A673 (cell line): Measurements from ENCODE around the gene VIT.

Experiments used
- CTCF ChIP-seq: fragments of 300-800, 200-600 bp; sonication (generic); conservative IDR thresholded peaks from 2 replicates; pipeline ENCODE4 v1.5.1; 2017; ENCODE audit warnings: low read depth, mild to moderate bottlenecking, antibody characterized with exemption, low read length, moderate library complexity, mixed read lengths
- EZH2 ChIP-seq: fragments of 200-600 bp; sonication (generic); IDR thresholded peaks from 2 replicates; pipeline ENCODE4 v1.6.1; 2017; ENCODE audit warnings: borderline replicate concordance, low read depth, mild to moderate bottlenecking, mixed read lengths, antibody characterized with exemption, low read length; ENCODE audit not compliant: poor library complexity, severe bottlenecking

GRCh38 chr2:36692121-36692520 lies 4.4 kb upstream of the VIT start:
- TF ChIP-seq CTCF (no peak), EZH2 (no peak)
